Kidney (tissue), 14 donors: ENCODE results near the gene LIME1. TPM values are rescaled to one million over a fixed set of nuclear protein-coding genes. Genes with fewer than 3 reads are reported as not detected.
A peak's percentile ranks its signal among the peaks of the same experiment; 100 is the strongest.

Source experiments
- DNase-seq, 5 donors: peaks; one replicate each; pipeline ENCODE4 v3.0.0-alpha.2; 2013 to 2020
- FAIRE-seq: peaks from 2 replicates; lab custom pipeline; 2012; peaks lifted over from hg19 to GRCh38; lab: Jason Lieb, UNC
- H3K27ac ChIP-seq, 2 donors: one replicate each; pipeline ENCODE4 v1.7.0; 2013; ENCODE audit warnings: low read depth in 2 of 2, low read length in 2 of 2, inconsistent platforms in 1 of 2
- H3K27me3 ChIP-seq: one replicate; pipeline ENCODE4 v1.7.1; 2013; ENCODE audit warnings: low read length, inconsistent platforms; ENCODE audit not compliant: control insufficient read depth, insufficient read depth
- H3K36me3 ChIP-seq, 3 donors: one replicate each; pipeline versions ENCODE4 v1.7.0 to v1.7.1; 2013; ENCODE audit warnings: low read length in 3 of 3, control low read depth in 1 of 3, inconsistent platforms in 1 of 3; ENCODE audit not compliant: insufficient read depth in 3 of 3, control insufficient read depth in 2 of 3
- H3K4me1 ChIP-seq, 3 donors: one replicate each; pipeline versions ENCODE4 v1.7.0 to v1.7.1; 2013; ENCODE audit warnings: low read length in 3 of 3, inconsistent platforms in 1 of 3, low read depth in 1 of 3; ENCODE audit not compliant: control insufficient read depth in 2 of 3, insufficient read depth in 2 of 3
- H3K4me3 ChIP-seq, 3 donors: one replicate each; pipeline versions ENCODE4 v1.7.0 to v1.8.1; 2013; ENCODE audit warnings: low read length in 3 of 3, control low read depth in 1 of 3, inconsistent platforms in 1 of 3
- H3K9ac ChIP-seq, 3 donors: one replicate each; pipeline versions ENCODE4 v1.7.0 to v1.7.1; 2013; ENCODE audit warnings: low read length in 3 of 3, control low read depth in 1 of 3, inconsistent platforms in 1 of 3
- H3K9me3 ChIP-seq, 3 donors: one replicate each; pipeline versions ENCODE4 v1.7.0 to v1.7.1; 2013; ENCODE audit warnings: low read length in 3 of 3, control low read depth in 1 of 3, inconsistent platforms in 1 of 3; ENCODE audit not compliant: control insufficient read depth in 2 of 3, insufficient read depth in 1 of 3
- CTCF ChIP-seq: IDR thresholded peaks from 3 replicates; pipeline ENCODE4 v1.5.1; 2012; ENCODE audit warnings: mild to moderate bottlenecking, moderate library complexity, borderline replicate concordance; ENCODE audit not compliant: insufficient read depth; ENCODE audit errors: extremely low read depth
- intact Hi-C: fragments of 100-400 bp; cut with DNase I; formaldehyde crosslinking; loops from one replicate; pipeline ENCODE4 v1.11.1; 2022
- polyA plus RNA-seq: library from polyadenylated mRNA; stranded (reverse); fragments of 350-450 nt; fragmentation: Illumina TruSeq; extraction: RNeasy Lipid Tissue Mini Kit (QIAGEN cat#74804); gene quantifications from one replicate; pipeline ENCODE4 v1.2.3, GENCODE V29; 2014; ENCODE audit warnings: low read depth, low replicate concordance; ENCODE audit not compliant: insufficient read depth
- total RNA-seq: library from RNA; stranded (reverse); fragmentation: NEBNext Ultra II Directional; extraction: Animal tissue kit (Norgen Biotek cat#: 25700); gene quantifications from one replicate; pipeline ENCODE4 v1.2.1, GENCODE V29; 2021
- donor health status: control.
- donor health status: control.
- donor health status: control.
- donor health status: control.
- donor health status: control.
- donor health status: DM: yes; HTN: yes; CAD: no.
- donor health status: Normal renal cell carcinoma (clear cell type).

LIME1 gene
- total and polyA plus RNA-seq, 2 donors from 2014 or later = 12.1 to 114 TPM

- Histone ChIP-seq H3K9me3 (no peaks in the 10 kb centered on the region), H3K9ac (no peak overlapping the region), H3K4me3 (no peak overlapping the region), H3K27ac (no peak overlapping the region), H3K36me3 (no peaks in the 10 kb centered on the region), H3K27me3 (no peaks in the 10 kb centered on the region), H3K4me1 (peaks cover 0 to 15% (median 5%) of the 10 kb centered on the region in 3 donors)
- DNase-seq (peak in 1 of 5 donors; percentile 78), FAIRE-seq (no peak)
- TF ChIP-seq CTCF = no peak
- intact Hi-C loops = no loop called here
Measured at GRCh38 chr20:63690898-63691710, 45.4 kb upstream of the LIME1 start.

DNA sequence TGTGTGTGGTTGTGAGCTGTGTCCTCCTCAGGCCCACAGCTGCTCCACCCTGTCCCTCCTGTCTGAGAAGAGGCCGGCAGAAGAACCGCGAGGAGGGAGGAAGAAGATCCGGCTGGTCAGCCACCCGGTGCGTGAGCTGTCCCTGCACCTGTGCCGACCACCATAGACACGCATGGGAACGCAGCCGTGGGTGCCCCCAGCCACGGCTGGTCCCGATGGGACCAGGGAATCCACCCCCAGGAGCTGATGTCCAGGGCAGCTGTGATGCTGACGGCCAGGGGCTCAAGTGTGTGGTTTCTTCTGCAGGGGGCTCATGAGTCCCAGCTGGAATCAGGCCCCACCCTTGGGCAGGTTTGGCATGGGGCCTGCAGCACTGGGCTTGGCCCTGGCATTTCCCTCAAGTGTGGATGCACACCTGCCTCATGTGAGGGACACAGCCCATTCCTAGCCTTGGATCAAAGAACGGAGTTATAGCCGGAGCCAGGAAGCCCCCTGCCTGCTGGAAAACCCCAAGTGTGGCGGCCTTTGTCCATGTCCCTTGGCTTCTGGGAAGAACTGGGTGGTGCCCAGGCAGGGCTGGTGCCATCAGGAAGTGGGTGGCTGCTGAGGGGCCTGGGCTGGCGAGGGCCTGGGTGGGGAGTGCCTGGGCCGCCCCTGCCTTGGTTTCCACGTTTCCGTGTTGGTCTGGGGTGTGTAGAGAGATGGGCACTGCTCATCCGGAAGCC lies 44.6 kb upstream of the LIME1 start:
- H3K27me3 ChIP-seq = no peaks in the 10 kb centered on the region
- no peaks in the 10 kb centered on the region for H3K36me3 ChIP-seq
- H3K4me1 ChIP-seq = peaks cover 0 to 13% (median 0%) of the 10 kb centered on the region in 3 donors
- DNase-seq (peak in 1 of 5 donors; percentile 82), FAIRE-seq (no peak)
- intact Hi-C loops = no loop called here
- no peak overlapping the region for H3K9ac ChIP-seq
- H3K27ac ChIP-seq = no peak overlapping the region
- TF ChIP-seq CTCF = no peak
- H3K9me3 ChIP-seq = no peaks in the 10 kb centered on the region
- H3K4me3 ChIP-seq = no peak overlapping the region

DNA sequence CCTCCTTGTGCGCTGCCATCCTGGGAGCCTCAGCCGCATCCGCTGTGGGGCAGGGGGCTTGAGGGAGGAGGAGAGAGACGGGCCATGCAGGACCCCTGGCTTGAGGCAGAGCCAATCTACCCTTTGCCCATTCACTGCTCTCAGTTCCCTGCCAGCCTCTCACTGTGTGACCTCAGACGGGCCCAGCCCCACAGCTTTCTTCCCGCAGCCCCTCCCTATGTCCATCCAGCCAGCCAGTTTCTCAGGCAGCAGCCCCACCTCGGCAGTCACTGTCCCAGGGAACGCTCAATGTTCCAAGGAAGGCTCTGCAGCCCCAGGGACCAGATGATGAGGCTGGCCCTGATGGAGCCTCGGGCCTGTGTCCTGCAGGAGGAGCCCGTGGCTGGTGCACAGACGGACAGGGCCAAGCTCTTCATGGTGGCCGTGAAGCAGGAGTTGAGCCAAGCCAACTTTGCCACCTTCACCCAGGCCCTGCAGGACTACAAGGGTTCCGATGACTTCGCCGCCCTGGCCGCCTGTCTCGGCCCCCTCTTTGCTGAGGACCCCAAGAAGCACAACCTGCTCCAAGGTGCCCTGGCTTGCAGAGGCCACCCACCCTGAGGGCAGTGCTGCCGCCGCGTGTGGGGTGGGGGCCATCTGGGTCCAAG lies 43.9 kb upstream of the LIME1 start:
- Histone ChIP-seq H3K9me3 (no peaks in the 10 kb centered on the region), H3K27me3 (no peaks in the 10 kb centered on the region), H3K9ac (no peak overlapping the region), H3K36me3 (no peaks in the 10 kb centered on the region), H3K4me3 (no peak overlapping the region), H3K4me1 (peaks cover 0 to 15% (median 0%) of the 10 kb centered on the region in 3 donors), H3K27ac (no peak overlapping the region)
- FAIRE-seq (no peak), DNase-seq (peak in 2 of 5 donors; percentile 32 to 73)
- TF ChIP-seq CTCF = no peak
- intact Hi-C loops = no loop called here
